Small intestine (tissue), 7 donors: ENCODE data around the gene PFDN2. TPM values are rescaled to one million over a fixed set of nuclear protein-coding genes. Genes with fewer than 3 reads are reported as not detected.

Experiments used
- DNase-seq, 2 donors: peaks; one replicate each; pipeline versions ENCODE4 v3.0.0 to v3.0.0-alpha.2; 2013
- FAIRE-seq: peaks from 2 replicates; lab custom pipeline; 2012; peaks lifted over from hg19 to GRCh38; lab: Jason Lieb, UNC
- H3K27ac ChIP-seq, 3 donors: one replicate each; pipeline ENCODE4 v1.5.1; 2013; ENCODE audit warnings: low read length in 2 of 3, mild to moderate bottlenecking in 2 of 3, control low read depth in 1 of 3, inconsistent platforms in 1 of 3, low read depth in 1 of 3, moderate library complexity in 1 of 3
- H3K27me3 ChIP-seq, 3 donors: one replicate each; pipeline ENCODE4 v1.6.1; 2013; ENCODE audit warnings: low read length in 3 of 3, inconsistent platforms in 1 of 3; ENCODE audit not compliant: control insufficient read depth in 3 of 3, insufficient read depth in 3 of 3
- H3K36me3 ChIP-seq, 3 donors: one replicate each; pipeline ENCODE4 v1.6.1; 2013; ENCODE audit warnings: low read length in 3 of 3, inconsistent platforms in 1 of 3, low read depth in 1 of 3, mild to moderate bottlenecking in 1 of 3, moderate library complexity in 1 of 3; ENCODE audit not compliant: control insufficient read depth in 3 of 3, insufficient read depth in 2 of 3
- H3K4me1 ChIP-seq, 3 donors: one replicate each; pipeline ENCODE4 v1.6.1; 2013; ENCODE audit warnings: low read length in 2 of 3, inconsistent platforms in 1 of 3, low read depth in 1 of 3, mild to moderate bottlenecking in 1 of 3, moderate library complexity in 1 of 3; ENCODE audit not compliant: control insufficient read depth in 3 of 3, insufficient read depth in 2 of 3
- H3K4me3 ChIP-seq, 3 donors: one replicate each; pipeline ENCODE4 v1.5.1; 2013; ENCODE audit warnings: low read length in 3 of 3, control low read depth in 1 of 3, inconsistent platforms in 1 of 3, low read depth in 1 of 3, mild to moderate bottlenecking in 1 of 3, moderate library complexity in 1 of 3
- H3K9me3 ChIP-seq, 2 donors: one replicate each; pipeline ENCODE4 v1.6.1; 2013; ENCODE audit warnings: low read depth in 1 of 2, low read length in 1 of 2; ENCODE audit not compliant: control insufficient read depth in 2 of 2, insufficient read depth in 1 of 2
- WGBS, 3 donors: extraction: QIAGEN DNeasy Blood & Tissue Kit; methylation state at CpG; one replicate each; pipeline ENCODE4 v1.1.7; 2013; 5-methylcytosine and 5-hydroxymethylcytosine counted together
- polyA plus RNA-seq, 4 donors: library from polyadenylated mRNA; stranded (reverse) in 3 of 4; unstranded in 1 of 4; fragments of 200-250 nt in 3 of 4; fragments of 120-200 nt in 1 of 4; gene quantifications; one replicate each; pipeline versions ENCODE4 v1.2.1 to v1.2.3, GENCODE V29; 2013
- donor health status: healthy with polysubstance abuse.
- donor health status: control.
- donor health status: control.
- donor health status: Bipolar disorder and iron deficiency.
- donor health status: healthy.

Gene PFDN2
- polyA plus RNA-seq, 4 donors: 62.8 to 130 (median 106) TPM

GRCh38 chr1:161079436-161080110 lies 38.3 kb downstream of the PFDN2 start:
- FAIRE-seq (no peak), DNase-seq (no peak)
- peaks cover 0 to 8% (median 0%) of the 10 kb centered on the region in 3 donors for H3K27me3 ChIP-seq
- H3K4me3 ChIP-seq: no peak overlapping the region
- no peaks in the 10 kb centered on the region for H3K9me3 ChIP-seq
- H3K36me3 ChIP-seq: peaks cover 0 to 6% (median 0%) of the 10 kb centered on the region in 3 donors
- no peak overlapping the region for H3K27ac ChIP-seq
- peaks cover 0 to 18% (median 6%) of the 10 kb centered on the region in 3 donors for H3K4me1 ChIP-seq
- 71 to 94% (median 87%) methylated on average over 38 to 41 of the region's 41 CpGs for WGBS, 3 donors

GRCh38 chr1:161077426-161077825 lies 40.4 kb downstream of the PFDN2 start:
- peaks cover 0 to 8% (median 0%) of the 10 kb centered on the region in 3 donors for H3K27me3 ChIP-seq
- 80 to 96% (median 91%) methylated on average over 9 of the region's 9 CpGs for WGBS, 3 donors
- no peak overlapping the region for H3K4me3 ChIP-seq
- H3K9me3 ChIP-seq: no peaks in the 10 kb centered on the region
- DNase-seq (no peak), FAIRE-seq (no peak)
- H3K36me3 ChIP-seq: peaks cover 0 to 6% (median 0%) of the 10 kb centered on the region in 3 donors
- H3K4me1 ChIP-seq: peaks cover 0 to 2% (median 0%) of the 10 kb centered on the region in 3 donors
- H3K27ac ChIP-seq: no peak overlapping the region

- Histone ChIP-seq H3K27ac (no peak overlapping the region), H3K4me1 (peaks cover 0 to 2% (median 0%) of the 10 kb centered on the region in 3 donors), H3K9me3 (no peaks in the 10 kb centered on the region), H3K36me3 (peaks cover 0 to 6% (median 0%) of the 10 kb centered on the region in 3 donors), H3K4me3 (no peak overlapping the region), H3K27me3 (peaks cover 0 to 8% (median 0%) of the 10 kb centered on the region in 3 donors)
- FAIRE-seq (no peak), DNase-seq (no peak)
These were observed 41.4 kb downstream of the PFDN2 start for GRCh38 chr1:161076410-161076809.

GRCh38 chr1:161074676-161075368 lies 43.0 kb downstream of the PFDN2 start:
- WGBS, 3 donors: 83 to 92% (median 85%) methylated on average over 12 of the region's 12 CpGs
- FAIRE-seq: no peak

DNA sequence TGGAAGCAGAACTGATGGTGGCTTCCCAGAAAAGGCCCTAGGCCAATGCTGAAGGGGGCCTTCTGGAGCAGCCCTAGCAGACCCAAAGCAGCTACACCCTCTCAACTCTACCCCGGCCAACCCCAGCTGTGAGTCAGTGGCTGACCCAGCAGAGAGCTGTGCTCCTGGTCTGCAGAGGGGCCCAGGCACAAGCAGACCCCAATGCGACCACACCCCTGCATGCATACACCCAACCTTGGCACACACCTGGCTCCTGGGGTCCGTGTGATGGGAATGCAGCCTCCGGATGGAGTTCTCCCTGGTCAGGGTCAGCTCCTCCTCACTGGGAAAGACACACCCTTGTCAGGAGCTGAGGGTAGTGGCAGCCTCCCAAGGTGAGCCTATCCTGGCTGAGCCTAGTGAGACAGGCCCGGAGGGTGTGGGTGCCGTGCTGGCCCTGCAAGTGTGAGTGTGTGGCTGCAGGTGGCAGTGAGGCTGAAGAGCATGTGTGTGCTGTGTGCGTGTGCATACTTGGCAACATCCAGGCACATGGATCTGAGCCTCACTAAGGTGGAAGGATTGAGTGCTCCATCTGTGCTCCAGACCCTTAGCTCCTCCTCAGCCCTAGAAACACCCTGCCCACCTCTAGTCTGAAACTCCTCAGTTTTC lies 44.2 kb downstream of the PFDN2 start:
- H3K27me3 ChIP-seq: no peaks in the 10 kb centered on the region
- H3K9me3 ChIP-seq: peaks cover 0 to 4% of the 10 kb centered on the region in 2 donors
- peaks cover 0 to 6% (median 0%) of the 10 kb centered on the region in 3 donors for H3K36me3 ChIP-seq
- no peak for FAIRE-seq
- no peaks in the 10 kb centered on the region for H3K4me1 ChIP-seq
- whole genome bisulfite sequencing, 3 donors: 37 to 62% (median 48%) methylated on average over 7 of the region's 7 CpGs
- H3K27ac ChIP-seq: no peak overlapping the region
- DNase-seq: peak in 1 of 2 donors; percentile 64
- no peak overlapping the region for H3K4me3 ChIP-seq

More at GRCh38 chr1:161074676-161075368, 43.0 kb downstream of the PFDN2 start:
- H3K27me3 ChIP-seq: peaks cover 0 to 8% (median 0%) of the 10 kb centered on the region in 3 donors
- no peak overlapping the region for H3K4me3 ChIP-seq
- H3K4me1 ChIP-seq: no peaks in the 10 kb centered on the region
- H3K9me3 ChIP-seq: peaks cover 0 to 4% of the 10 kb centered on the region in 2 donors
- peaks cover 0 to 6% (median 0%) of the 10 kb centered on the region in 3 donors for H3K36me3 ChIP-seq
- DNase-seq: no peak
- H3K27ac ChIP-seq: no peak overlapping the region

DNA sequence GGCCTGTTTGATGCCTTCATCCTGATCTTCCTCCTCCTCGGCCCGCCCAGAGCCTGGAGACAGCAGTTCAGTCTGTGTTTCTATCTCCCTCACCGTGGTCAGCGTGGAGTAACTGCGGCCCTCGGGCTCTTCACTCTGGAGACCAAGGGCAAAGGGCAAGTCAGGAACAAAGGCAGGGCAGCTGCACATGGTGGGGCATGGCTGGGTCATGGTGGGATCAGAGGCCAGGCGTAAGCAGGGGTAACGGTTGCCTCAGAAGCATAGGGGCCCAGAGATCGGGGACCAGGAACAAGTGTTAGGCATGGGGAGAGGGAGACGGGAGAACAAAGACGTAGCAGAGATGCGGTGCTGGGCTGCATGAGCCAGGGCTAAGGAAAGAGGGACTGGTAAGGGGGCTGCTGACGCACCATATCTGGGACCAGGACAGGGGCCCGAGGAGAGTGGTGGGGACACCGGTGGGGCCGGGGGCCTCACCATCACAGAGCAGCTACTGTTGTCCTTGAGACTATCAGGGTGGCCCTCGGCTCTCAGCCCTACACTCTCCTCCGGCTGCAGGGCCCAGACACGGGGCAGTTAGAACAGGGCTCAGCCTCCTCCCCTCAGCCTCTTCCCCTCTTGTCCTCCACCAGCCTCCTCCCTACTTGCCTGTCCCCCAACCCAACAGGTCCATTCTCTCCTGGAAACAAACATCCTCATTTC lies 44.9 kb downstream of the PFDN2 start:
- WGBS, 3 donors: 87 to 94% (median 94%) methylated on average over 16 to 19 of the region's 19 CpGs
- H3K4me1 ChIP-seq: no peaks in the 10 kb centered on the region
- H3K9me3 ChIP-seq: peaks cover 0 to 4% of the 10 kb centered on the region in 2 donors
- no peaks in the 10 kb centered on the region for H3K27me3 ChIP-seq
- H3K4me3 ChIP-seq: no peak overlapping the region
- FAIRE-seq (no peak), DNase-seq (no peak)
- H3K36me3 ChIP-seq: peaks cover 0 to 6% (median 0%) of the 10 kb centered on the region in 3 donors
- no peak overlapping the region for H3K27ac ChIP-seq

GRCh38 chr1:161071886-161072371 lies 45.9 kb downstream of the PFDN2 start:
- FAIRE-seq: no peak
- Histone ChIP-seq H3K27ac (no peak overlapping the region), H3K4me3 (no peak overlapping the region), H3K4me1 (no peaks in the 10 kb centered on the region), H3K27me3 (no peaks in the 10 kb centered on the region), H3K9me3 (peaks cover 0 to 4% of the 10 kb centered on the region in 2 donors), H3K36me3 (peaks cover 0 to 3% (median 0%) of the 10 kb centered on the region in 3 donors)
- 63 to 72% (median 67%) methylated on average over 9 of the region's 9 CpGs for WGBS, 3 donors
- DNase-seq: peak; percentile 54 to 60

DNA sequence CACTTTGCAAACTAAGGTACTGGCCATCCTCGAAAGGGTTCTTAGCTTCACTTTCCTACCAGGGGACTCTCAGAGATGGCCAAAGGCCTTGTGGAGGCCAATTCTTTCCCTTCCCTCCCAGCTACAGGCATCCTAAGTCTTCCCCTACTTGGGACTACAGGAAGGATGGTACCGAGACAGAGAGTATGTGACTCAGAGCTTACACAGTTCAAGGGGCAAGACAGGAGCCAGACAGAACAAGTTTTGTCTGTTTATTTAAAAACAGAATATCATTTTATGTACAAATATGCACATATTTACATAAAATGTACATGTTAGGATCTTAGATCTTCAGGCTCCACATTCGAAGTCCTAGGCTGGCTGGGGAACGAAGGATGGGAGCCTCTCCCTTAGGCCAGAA lies 47.1 kb downstream of the PFDN2 start:
- Histone ChIP-seq H3K4me1 (no peaks in the 10 kb centered on the region), H3K9me3 (peaks cover 0 to 4% of the 10 kb centered on the region in 2 donors), H3K27me3 (no peaks in the 10 kb centered on the region), H3K4me3 (no peak overlapping the region), H3K36me3 (no peaks in the 10 kb centered on the region), H3K27ac (no peak overlapping the region)
- FAIRE-seq (no peak), DNase-seq (no peak)
- WGBS, 3 donors: 94 to 98% (median 96%) methylated on average over 4 of the region's 4 CpGs
